GM20431 (cell line): ENCODE measurements around the gene NAV2.
"Not testable (repeated sequence)": the region's sequence is repeated elsewhere in the genome, so short reads cannot be mapped to it uniquely, and the experiment has no call there.

Experiments
- in situ Hi-C: fragments of 300-500 bp; cut with MseI, MboI; formaldehyde crosslinking; loops from one replicate; pipeline ENCODE4 v1.15.0; 2020; ENCODE audit warnings: low sequenced_read_pairs; ENCODE audit not compliant: unreplicated experiment

Gene NAV2

DNA sequence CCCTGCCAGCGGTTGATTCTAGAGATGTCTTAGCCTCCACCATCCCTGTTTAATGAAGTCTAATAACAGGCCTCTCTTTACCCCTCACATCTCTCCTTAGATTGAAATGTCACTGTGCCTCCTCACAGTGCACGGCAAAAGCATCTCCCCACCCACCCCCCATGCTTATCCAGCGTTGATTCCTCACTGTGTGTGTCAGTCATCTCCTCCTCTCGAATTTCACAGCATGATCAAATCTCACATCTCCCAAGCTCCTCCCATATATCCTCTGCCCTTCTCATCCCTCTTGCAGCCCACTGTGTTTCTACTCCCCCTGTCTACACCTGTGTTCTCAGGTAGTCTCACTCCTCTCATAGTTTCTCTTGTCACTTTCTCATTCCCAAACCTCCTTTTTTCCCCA is 363.0 kb downstream of the NAV2 start:
- in situ Hi-C loops: no loop called here

DNA sequence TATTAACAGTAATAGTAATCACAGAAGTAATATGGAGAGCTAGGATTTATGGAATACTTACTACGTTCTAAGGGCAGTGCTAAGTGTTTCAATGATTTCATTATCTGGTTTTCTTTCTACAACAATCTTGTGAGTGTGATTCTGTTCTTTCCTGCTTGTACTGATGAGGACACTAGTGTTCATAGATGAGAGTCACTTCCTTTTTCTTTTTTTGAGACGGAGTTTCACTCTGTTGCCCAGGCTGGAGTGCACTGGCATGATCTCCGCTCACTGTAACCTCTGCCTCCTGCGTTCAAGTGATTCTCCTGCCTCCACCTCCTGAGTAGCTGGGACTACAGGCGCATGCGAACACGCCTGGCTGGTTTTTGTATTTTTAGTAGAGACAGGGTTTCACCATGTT is 366.2 kb downstream of the NAV2 start:
- in situ Hi-C loops: no loop called here

DNA sequence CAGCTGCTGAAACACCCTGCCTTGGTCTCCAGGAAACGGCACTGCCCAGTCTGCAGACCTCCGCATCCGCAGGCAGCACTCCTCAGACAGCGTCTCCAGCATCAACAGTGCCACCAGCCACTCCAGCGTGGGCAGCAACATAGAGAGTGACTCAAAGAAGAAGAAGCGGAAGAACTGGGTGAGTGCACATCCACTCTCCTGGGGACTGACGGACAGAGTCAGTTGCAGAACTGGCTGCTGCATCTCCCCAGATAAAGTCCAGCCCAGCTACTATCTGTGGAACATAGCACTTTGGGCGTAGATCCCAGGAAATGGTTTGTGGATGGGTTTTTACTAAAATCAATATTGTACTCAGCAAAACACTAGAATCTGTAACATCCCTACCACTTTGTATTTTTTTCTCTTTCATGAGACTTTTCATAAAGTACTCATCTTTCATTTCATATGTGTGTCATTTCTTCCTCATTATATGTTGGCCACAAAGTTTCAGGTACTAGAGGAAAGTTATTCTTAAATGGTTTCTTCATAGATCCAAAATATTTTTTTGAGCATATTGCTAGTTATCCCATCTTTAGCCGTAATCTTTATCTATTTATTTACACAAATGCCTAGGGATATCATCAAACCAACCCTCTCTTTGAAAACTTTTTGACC is 367.5 kb downstream of the NAV2 start:
- in situ Hi-C loops: no loop called here

DNA sequence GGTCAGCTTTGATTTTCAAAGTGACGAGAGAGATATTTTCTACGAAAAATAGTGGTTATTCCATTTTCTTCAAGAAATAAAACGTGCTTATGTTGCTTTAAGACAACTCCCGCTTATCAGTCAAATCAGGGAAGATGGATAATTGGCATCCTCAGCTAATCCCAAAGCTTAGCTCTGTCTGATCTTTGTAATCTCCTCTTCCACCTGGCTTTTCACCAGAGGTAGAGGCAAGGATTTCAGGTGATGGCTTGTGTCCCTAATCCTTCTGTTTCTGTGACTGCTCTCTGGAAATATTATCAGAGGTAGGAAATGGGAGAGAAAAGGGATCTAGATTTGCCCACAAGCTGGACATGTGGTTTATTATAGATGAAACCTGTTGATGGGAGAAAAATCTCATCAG is 368.7 kb downstream of the NAV2 start:
- in situ Hi-C loops: no loop called here

DNA sequence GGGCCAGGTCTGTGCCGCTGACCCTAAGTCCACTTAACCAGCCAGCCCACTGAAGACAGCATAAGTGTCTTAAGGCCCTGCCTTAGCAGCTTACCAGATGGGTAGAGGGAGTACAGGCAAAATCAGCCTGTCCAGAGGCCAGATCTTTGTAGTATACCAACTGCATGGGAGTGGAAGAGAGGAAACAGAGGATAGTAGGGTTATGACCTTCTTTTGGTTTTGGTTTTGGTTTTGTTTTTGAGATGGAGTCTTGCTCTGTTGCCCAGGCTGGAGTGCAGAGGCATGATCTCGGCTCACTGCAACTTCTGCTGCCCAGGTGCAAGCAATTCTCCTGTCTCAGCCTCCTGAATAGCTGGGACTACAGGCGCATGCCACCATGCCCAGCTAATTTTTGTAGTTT is 371.2 kb downstream of the NAV2 start:
- in situ Hi-C loops: not testable (repeated sequence)

DNA sequence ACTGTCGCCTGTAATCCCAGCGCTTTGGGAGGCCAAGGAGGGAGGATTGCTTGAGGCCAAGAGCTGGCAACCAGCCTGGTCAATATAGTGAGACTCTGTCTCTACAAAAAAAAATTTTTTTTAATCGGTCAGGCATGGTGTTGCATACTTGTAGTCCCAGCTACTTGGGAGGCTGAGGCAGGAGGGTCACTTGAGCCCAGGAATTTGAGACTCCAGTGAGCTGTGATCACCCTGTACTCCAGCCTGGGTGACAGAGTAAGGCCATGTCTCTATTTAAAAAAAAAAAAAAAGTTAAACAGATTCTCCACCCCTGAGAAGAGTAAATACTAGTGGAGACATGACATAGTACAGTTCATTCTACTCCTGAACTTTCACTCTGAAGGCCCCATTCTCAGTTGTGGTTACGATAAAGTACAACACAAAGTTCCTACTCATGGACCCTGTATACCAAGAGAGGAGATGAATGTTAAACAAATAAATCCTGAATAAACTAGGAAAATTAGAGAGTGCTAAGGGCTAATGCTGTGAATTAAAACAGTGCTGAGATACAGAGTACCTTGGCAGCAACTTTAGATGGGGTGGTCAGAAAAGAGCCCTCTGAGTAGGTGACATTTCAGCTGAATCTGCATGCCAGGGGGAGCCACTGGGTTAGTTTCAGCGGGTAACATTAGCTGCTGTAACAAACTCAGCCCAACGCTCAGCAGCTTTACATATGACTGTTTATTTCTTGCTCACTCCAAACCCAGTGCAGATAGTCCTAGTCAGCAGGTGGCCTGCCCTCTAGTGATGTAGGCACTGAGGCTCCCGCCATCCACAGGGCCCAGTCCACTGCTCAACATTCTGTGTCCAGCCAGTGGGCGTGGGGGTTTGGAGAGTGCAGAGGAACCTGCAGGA is 372.5 kb downstream of the NAV2 start:
- in situ Hi-C loops: no loop called here

DNA sequence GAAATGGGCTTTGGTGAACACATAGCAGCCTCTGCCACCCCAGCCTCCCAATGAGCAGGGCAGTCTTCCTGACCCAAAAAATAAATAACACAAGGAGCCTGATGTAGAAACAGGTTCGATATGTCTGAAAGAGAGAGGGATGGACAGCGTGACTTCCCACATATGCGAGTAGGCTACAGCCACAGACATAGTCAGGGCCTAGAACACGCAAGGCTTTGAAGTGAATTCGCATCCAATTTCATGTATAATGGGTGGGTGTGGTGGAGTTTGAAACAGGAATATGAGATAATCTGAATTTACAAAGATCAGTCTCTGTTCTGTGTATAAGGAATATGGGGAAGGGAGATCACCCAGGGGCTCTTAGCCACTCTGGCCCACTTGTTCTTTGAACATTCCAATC is 373.3 kb downstream of the NAV2 start:
- in situ Hi-C loops: no loop called here

DNA sequence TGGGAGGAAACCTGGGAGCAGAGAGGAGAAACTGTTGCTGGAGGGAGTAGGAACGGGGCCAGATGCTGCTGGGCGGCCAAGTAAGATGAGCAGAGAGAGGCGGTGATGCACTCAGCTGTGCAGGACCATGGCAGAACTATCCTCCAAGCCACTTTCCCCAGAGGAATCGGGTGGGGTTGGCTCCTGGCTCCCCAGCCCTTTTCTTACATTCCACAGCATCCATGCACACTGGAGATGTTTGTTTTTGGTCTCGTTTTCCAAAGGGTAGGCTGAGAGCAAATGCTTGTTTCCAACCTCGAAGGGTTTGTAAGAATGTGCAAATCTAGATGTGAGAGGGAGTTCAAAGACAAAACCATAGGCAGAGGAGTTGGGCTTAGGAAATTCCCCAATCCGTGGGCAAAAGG is 374.5 kb downstream of the NAV2 start:
- in situ Hi-C loops: no loop called here

DNA sequence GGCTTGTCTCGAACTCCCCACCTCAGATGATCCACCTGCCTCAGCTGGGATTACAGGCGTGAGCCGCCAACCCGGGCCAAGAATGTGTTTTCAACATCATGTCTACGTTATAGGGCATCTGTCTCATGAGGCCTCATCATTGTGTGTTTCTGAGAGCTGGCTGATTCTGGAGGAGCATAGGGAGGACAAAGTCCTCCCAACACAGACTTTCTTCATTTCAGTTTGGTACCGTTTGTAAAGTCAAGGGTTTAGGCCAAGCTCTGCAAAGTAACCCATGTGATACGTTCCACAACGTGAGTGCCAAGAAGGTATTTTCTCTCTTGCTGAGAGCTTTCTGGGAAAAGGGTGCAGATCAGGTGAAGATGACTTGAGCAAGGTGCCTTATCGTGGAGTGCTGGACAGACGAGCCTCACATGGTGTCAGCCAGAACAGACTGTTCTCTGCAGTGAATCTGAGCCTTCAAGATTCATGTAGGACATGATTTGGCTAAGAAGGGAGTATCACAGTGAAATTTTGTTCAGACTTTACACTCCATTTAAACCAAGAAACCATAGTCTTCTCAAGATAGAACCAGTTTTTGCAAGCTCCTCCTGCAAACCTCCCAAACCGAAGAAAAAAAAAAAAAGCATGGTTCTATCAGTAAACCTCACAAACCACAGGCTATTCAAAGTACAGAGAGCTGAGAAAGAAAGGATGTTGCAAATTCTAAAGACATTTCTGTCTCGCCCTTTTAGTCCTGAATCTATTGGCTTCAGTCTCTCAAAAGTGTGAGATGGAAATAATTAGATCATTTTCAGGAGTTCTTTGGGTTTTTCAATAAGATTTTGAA is 376.0 kb downstream of the NAV2 start:
- in situ Hi-C loops: no loop called here

DNA sequence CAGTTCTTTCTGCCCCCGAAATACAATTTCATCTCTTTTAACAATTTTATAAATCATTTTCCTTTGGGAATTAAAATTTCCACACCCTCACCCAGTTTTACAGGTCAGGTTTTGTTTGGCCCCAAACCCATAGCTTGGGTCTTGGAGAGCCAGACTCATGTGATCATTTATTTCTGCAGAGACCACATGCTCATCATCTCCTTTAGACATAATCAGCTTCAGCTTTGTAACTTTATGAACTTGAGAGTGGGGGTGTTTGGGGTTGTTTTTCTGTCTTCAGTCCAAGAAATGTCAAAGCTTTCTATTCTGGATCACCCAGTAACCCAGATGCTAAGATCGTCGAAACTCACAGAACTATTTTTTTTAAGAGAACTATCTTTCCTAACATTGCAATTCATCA is 376.7 kb downstream of the NAV2 start:
- in situ Hi-C loops: no loop called here

DNA sequence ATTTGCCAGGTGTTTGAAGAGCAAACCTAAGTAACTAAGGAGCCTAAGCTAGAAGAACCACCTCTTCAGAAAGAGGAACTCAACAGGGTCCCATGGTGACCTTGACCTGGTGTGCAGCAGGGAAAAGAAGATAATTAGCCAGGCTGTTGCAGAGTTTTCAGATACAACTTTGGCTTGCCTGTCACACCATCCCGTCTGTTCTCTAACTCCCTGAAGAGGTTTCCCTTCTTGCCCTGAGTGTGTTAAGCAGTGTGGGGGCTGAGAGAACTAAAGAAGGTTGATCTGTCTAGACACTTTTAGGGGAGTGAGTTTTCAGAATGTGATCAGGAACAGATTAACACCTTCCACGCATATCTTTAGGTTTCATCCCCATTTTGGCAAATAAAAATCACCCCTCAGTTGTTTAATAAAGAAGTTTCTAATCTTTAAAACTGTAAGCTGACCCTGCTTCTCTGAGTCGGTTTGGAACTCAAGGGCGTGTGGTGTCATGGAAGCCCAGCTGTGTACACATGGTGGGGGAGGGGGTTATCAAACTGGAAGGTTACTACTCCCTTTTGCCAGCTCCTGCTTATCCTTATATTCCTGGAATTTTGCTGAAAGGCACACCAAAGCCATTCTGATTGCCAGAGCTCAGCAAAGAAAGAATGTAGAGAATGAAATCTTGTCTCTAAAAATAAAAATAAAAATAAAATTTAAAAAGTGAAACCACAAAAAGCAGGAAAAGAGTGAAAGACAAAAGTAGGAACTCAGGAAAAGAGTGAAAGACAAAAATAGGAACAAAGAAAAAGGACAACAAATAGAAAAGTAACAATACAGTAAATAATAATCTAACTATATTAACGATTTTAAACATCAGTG is 377.4 kb downstream of the NAV2 start:
- in situ Hi-C loops: no loop called here

DNA sequence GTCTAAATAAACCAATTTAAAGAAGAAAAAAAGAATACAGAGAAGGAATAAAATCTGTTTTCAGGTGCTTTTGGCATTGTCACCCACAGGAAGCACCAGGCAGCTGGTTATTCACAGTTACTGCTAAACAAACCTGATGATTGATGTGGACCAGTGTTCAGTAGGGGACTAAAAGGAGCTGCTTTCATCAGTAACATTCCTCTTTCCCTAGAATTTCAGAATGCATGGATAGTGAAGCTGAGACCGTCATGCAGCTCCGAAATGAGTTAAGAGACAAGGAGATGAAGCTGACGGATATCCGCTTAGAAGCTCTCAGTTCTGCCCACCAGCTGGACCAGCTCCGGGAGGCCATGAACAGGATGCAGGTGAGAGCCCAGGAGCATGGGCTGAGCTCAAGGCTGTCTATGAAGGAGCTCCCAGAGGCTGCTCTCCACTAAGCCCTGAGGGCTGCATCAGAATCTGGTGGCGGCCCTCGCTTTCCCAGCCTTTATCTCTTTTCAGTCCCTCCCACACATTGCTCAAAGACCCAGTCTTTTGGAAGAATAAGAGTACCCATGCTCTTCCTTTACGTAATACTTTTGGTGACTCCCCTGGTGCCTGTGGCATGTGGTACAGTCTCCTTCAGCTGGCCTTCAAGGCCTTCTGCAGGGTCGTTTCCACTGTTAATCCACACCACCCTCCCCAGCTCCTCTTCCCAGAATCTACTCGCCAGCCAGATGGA is 378.2 kb downstream of the NAV2 start:
- in situ Hi-C loops: no loop called here

DNA sequence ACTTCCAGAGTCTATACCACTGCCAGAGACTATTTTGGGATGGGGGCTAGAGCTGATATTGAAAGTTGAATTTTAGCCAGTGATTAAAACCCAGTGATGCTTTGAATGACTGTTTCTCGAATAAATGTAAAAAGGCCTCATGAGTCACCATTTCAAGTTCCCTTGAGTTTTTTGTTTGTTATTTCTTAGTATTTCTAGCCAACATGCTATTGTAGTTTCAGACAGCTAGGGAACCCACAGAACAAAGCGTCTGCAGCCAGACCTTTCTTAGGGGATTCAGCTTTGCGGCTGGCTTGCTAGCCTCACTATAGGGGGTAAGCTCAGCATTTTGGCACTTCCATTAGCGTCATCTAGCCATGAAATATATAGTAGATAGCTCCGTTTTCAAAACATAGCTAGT is 381.1 kb downstream of the NAV2 start:
- in situ Hi-C loops: no loop called here

DNA sequence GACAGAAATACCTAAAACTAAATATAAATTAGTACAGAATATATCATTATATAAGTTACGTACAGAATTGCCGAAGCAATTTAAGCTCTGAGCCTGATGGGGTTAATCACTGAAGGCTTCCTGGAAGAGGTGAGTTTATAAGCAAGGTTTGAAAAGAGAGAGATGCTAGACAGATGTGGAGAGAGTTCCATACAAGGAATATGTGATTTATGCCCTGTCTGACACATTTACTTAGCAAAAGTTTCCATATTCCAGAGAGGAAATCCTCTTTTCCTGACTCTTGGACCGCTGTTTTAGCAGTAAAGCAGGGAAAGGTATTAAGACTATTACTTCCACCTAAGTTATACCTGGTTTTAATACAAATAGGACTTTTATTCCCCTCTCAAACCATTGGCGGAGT is 382.6 kb downstream of the NAV2 start:
- in situ Hi-C loops: no loop called here

DNA sequence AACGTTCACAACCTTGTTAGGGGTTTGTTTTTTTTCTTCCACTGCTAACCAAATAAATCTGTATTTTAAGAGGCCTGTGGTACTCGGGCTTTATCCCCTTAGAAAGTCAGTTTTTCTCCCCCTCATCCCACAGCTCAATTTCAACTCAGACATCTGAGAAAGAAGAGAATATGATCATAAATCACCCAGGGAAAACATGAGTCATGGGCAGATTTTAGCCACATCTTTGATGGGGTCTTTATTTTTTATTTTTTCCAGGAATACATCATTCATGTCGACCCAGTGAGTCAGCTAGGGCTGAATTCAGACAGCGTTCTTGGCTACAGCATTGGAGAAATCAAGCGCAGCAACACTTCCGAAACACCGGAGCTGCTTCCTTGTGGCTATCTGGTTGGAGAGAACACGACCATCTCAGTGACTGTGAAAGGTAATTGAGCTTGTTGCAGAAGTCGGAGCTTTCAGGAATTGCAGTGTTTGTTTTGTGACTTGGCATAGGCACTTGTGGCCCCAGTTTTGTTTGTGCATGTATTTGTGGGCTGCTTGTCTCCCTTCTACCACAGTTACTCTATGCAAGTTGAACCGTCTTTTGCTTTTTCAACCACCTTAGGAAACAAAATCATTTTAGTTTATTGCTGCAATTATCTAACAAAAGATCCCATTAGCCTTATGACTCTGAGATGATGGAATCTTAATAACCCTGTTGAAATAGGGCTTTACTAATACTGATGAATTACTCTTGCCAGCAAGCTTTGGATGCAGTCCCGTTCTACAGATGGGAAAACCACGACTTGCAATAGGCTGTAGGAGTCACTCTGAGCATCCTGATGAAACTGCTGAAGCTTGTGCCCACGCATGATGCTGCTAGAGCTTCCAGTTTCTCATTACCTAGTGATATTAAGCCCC is 384.9 kb downstream of the NAV2 start:
- in situ Hi-C loops: no loop called here

DNA sequence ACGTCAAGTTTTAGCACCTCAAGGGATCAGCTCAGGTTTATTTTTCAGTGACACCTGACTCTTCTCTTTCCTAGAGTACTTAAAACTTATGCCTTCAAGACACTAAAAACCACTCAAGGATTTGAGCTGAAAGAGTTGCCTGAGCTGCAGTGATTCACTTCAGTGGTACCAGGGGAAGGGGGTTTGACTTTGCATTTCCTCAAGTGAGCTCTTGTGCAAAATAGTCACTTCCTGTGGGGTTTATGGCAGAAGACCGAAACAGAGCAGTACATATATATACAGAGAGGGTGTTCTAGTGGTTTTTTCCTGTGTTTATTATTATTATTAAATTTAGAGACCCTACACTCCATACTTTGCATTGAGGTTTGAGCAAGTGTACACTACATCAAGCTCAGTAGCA is 386.9 kb downstream of the NAV2 start:
- in situ Hi-C loops: no loop called here

DNA sequence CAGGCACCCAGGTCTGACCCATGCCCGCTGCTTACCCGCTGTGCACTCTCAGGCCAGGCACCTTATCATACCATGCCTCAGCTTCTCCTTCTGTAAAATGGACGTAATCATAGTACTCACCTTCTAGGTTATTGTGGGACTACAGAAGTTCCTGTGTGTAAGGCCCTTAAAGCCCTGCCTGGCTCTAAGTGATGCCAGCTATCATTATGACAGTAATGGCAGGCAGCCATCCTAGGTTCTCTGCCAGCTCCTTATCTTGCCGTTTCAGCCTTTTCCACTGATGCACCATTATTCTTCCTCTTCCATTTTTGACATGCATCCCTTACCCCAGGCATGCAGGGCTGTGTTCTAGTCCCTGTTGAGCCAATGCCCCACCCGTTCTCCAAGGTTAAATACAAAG is 389.8 kb downstream of the NAV2 start:
- in situ Hi-C loops: no loop called here

DNA sequence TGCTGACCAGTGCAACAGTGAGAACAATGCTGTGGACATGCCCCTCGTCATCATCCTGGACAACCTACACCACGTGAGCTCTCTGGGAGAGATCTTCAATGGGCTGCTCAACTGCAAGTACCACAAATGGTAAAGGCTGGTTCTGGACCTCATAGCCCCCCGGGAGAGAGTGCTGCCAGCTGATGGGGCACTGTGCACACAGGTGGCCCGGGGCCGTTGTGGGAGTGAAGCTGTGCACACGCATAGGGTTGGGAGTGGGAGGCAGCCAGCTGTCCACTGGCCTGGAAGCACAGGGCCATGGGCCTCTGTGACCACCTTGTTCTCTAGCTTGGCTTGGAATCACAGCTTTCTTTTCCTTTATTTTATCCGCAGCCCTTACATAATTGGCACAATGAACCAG is 390.6 kb downstream of the NAV2 start:
- in situ Hi-C loops: no loop called here
